Right atrium auricular region (tissue), 2 donors: ENCODE results near the gene OTULINL. TPM values are rescaled to one million over a fixed set of nuclear protein-coding genes. Genes with fewer than 3 reads are reported as not detected.
"Not testable (repeated sequence)": the region's sequence is repeated elsewhere in the genome, so short reads cannot be mapped to it uniquely, and the experiment has no call there.

Experiments
- DNase-seq: peaks from one replicate; pipeline ENCODE4 v3.0.0-alpha.2; 2019; ENCODE audit warnings: low spot score
- H3K27ac ChIP-seq, 2 donors: fragments of 200-600 bp; sonication (generic); 1 replicate in 1 of 2; 2 replicates in 1 of 2; pipeline ENCODE4 v1.5.1; 2016 to 2019
- H3K27me3 ChIP-seq, 2 donors: fragments of 200-600 bp; sonication (generic); one replicate each; pipeline versions ENCODE4 v1.5.1 to v1.6.0; 2017 to 2019
- H3K36me3 ChIP-seq: fragments of 200-600 bp; sonication (generic); one replicate; pipeline ENCODE4 v1.5.1; 2016
- H3K4me1 ChIP-seq, 2 donors: fragments of 200-600 bp; sonication (generic); one replicate each; pipeline versions ENCODE4 v1.5.1 to v1.6.0; 2017 to 2019
- H3K4me3 ChIP-seq, 2 donors: fragments of 200-600 bp; sonication (generic); 1 replicate in 1 of 2; 2 replicates in 1 of 2; pipeline ENCODE4 v1.5.1; 2017 to 2019; ENCODE audit warnings: mild to moderate bottlenecking in 1 of 2, moderate library complexity in 1 of 2
- H3K9me3 ChIP-seq, 2 donors: fragments of 200-600 bp; sonication (generic); one replicate each; pipeline ENCODE4 v1.5.1; 2019
- CTCF ChIP-seq, 2 donors: fragments of 200-600 bp; sonication (generic); IDR thresholded peaks; one replicate each; pipeline ENCODE4 v1.5.1; 2019; ENCODE audit warnings: antibody characterized with exemption in 2 of 2
- total RNA-seq, 2 donors: library from RNA; depleted of rRNA; stranded (reverse); fragments of >200 nt; gene quantifications; one replicate each; pipeline ENCODE4 v1.1.0, GENCODE V29; 2016

OTULINL gene
- total RNA-seq, 2 donors from 2014 or later: 1.6 to 2.1 TPM

GRCh38 chr5:14547666-14548065 is 33.9 kb upstream of the OTULINL start:
- H3K4me1 ChIP-seq: no peaks in the 10 kb centered on the region
- TF ChIP-seq CTCF (IDR thresholded peaks at IDR 0.05): no peak
- H3K9me3 ChIP-seq: peaks cover 0 to 6% of the 10 kb centered on the region in 2 donors
- DNase-seq: no peak
- no peaks in the 10 kb centered on the region for H3K36me3 ChIP-seq
- H3K4me3 ChIP-seq: no peak overlapping the region
- no peaks in the 10 kb centered on the region for H3K27me3 ChIP-seq
- no peak overlapping the region for H3K27ac ChIP-seq

GRCh38 chr5:14551211-14551610 is 30.4 kb upstream of the OTULINL start:
- no peaks in the 10 kb centered on the region for H3K4me1 ChIP-seq
- H3K27ac ChIP-seq: no peak overlapping the region
- H3K4me3 ChIP-seq: no peak overlapping the region
- peaks cover 0 to 6% of the 10 kb centered on the region in 2 donors for H3K9me3 ChIP-seq
- no peak for TF ChIP-seq CTCF (IDR thresholded peaks at IDR 0.05)
- H3K36me3 ChIP-seq: no peaks in the 10 kb centered on the region
- H3K27me3 ChIP-seq: no peaks in the 10 kb centered on the region
- no peak for DNase-seq

- TF ChIP-seq CTCF (IDR thresholded peaks at IDR 0.05): no peak
- DNase-seq: no peak
- no peaks in the 10 kb centered on the region for H3K27me3 ChIP-seq
- no peaks in the 10 kb centered on the region for H3K4me1 ChIP-seq
- H3K27ac ChIP-seq: no peak overlapping the region
- no peaks in the 10 kb centered on the region for H3K9me3 ChIP-seq
- H3K36me3 ChIP-seq: no peaks in the 10 kb centered on the region
- no peak overlapping the region for H3K4me3 ChIP-seq
Observed at GRCh38 chr5:14552017-14552416, 29.6 kb upstream of the OTULINL start.

- H3K4me3 ChIP-seq, H3K4me1 ChIP-seq, DNase-seq, H3K9me3 ChIP-seq, H3K27ac ChIP-seq, H3K36me3 ChIP-seq, H3K27me3 ChIP-seq: not testable (repeated sequence)
Observed at GRCh38 chr5:14554288-14554687, 27.3 kb upstream of the OTULINL start.

DNA sequence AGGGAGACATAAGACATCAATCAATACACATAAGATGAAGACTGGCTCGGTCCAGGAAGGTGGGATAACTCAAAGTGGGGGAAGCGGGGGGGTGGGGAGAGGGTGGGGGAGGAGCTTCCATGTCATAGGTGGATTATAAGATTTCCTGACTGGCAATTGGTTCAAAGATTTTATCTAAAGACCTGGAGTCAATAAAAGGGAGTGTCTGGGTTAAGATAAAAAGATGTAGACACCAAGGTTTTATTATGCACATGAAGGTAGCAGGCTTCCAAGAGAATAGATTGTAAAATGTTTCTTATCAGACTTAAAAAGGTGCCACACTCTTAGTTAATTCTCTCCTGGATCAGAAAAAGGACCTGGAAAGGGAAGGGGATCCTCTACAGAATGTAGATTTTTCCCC is 25.6 kb upstream of the OTULINL start:
- H3K9me3 ChIP-seq: no peaks in the 10 kb centered on the region
- H3K27me3 ChIP-seq: no peaks in the 10 kb centered on the region
- H3K36me3 ChIP-seq: no peaks in the 10 kb centered on the region
- H3K4me3 ChIP-seq: no peak overlapping the region
- no peak overlapping the region for H3K27ac ChIP-seq
- H3K4me1 ChIP-seq: no peaks in the 10 kb centered on the region
- TF ChIP-seq CTCF (IDR thresholded peaks at IDR 0.05): no peak
- no peak for DNase-seq

DNA sequence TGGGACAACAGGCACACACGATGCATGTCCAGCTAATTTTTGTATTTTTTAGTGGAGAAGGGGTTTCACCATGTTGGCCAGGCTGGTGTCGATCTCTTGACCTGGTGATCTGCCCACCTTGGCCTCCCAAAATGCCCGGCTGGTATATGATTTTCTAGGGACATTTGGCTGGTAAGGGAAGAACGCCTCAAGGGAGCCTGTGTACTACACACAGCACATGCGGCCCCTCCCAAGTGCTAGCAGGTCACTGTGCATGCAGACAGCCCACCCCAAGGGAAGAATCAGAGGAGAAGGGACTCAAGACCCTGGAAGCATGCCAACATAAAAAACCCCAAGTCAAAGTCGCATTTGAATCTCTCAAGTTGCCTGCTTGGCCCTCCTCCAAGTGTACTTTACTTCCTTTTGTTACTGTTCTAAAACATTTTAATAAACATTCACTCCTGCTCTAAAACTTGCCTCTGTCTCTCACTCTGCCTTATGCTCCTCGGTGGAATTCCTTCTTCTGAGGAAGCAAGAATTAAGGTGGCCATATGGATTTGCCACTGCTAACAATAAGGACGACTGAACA is 24.3 kb upstream of the OTULINL start:
- no peak for DNase-seq
- H3K27ac ChIP-seq: no peak overlapping the region
- H3K36me3 ChIP-seq: no peaks in the 10 kb centered on the region
- TF ChIP-seq CTCF (IDR thresholded peaks at IDR 0.05): no peak
- H3K4me3 ChIP-seq: no peak overlapping the region
- no peaks in the 10 kb centered on the region for H3K27me3 ChIP-seq
- no peaks in the 10 kb centered on the region for H3K9me3 ChIP-seq
- H3K4me1 ChIP-seq: no peaks in the 10 kb centered on the region
